ENCODE results near the gene USP54.

The USP54 gene

DNA sequence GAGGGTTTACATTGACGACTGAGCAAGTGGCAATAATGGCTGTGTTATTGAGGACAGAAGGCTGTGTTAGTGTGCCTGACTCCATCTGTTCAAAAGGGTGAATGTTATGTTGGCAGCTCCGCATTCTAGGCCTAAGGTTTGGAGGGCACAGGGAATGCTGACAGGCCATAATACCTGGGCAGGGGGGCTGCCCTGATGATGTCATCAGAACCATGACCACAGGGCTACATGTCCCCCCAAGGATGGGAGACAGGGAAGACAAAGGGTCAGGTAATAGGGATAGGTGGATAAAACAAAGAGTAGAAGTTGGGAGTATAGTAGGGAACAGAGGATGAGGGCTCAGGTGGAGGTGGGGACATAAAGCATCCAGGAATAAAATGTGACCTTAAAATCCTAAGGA, 93.5 kb downstream of the USP54 start:
- no peak overlapping the region for H2AFZ ChIP-seq (ENCODE audit: low read length)
- H3K79me2 ChIP-seq (ENCODE audit: insufficient read depth, low read length) = peaks cover 27% of the 10 kb centered on the region
- H4K20me1 ChIP-seq (ENCODE audit: insufficient read depth, low read length, poor library complexity, severe bottlenecking) = peaks cover 19% of the 10 kb centered on the region
- H3F3A ChIP-seq (ENCODE audit: low read depth) = 0 out of 2 replicates have a peak, but pooled peaks cover 5% of the 10 kb centered on the region
- H3K36me3 ChIP-seq (ENCODE audit: insufficient read depth, low read length) = no peaks in the 10 kb centered on the region
- H3K4me3 ChIP-seq (ENCODE audit: low read length, poor library complexity, severe bottlenecking) = no peak overlapping the region
- no peaks in the 10 kb centered on the region for H3K9me3 ChIP-seq (ENCODE audit: insufficient read depth, low read depth, low read length)
- peaks cover 42% of the 10 kb centered on the region for H3K4me1 ChIP-seq (ENCODE audit: insufficient read depth, low read length, poor library complexity, severe bottlenecking)
- H3K9me2 ChIP-seq (replicated peaks; ENCODE audit: low read depth, low read length) = no peaks in the 10 kb centered on the region
- no peak overlapping the region for H3K9ac ChIP-seq (ENCODE audit: low read depth, low read length, poor library complexity, severe bottlenecking)
- no peaks in the 10 kb centered on the region for H3K27me3 ChIP-seq (ENCODE audit: insufficient read depth, low read length, poor library complexity, severe bottlenecking)
- no peak for TF ChIP-seq CTCF (conservative IDR thresholded peaks at IDR 0.05; ENCODE audit: low read length)
- no peak for TF ChIP-seq EZH2phosphoT487 (IDR thresholded peaks at IDR 0.05; ENCODE audit: borderline replicate concordance)
- no peak overlapping the region for H3K4me2 ChIP-seq (ENCODE audit: low read depth, low read length, poor library complexity, severe bottlenecking)

DNA sequence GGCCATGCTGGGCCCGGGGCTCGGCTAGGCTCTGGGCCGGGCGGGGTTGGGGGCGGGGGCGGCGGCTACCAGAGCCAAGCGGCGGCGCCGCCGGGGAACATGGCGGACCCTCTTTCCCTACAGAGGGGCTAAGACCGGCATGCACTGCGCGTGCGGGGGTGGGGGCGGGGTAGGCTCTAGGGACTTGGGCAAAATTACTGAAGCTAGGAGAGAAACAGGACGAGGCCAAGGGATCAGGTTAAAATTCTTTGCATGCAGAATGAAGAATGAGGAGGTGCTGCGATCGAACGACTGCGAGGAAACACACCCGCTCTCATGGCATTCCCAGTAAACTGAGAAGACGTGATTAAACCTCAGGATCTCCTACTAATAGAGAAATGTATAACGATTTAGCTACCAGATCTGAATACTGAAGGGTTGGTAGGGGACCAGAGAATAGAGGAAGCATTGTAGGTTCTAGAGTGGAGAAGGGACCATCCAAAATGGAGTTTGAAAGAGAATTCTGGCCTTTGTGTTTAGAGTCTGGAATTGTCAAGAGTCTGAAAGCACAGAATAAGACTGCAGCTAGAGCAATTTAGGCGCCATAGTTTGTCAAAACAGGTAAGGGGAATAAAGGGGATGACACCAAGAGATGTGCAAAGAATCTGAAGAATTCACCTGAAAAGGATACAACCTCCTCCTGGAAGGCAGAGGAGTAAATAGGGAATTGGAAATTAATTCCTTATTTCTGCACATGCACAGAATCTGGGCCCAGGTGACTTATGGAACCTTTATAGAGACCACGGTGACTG, 95.1 kb downstream of the USP54 start, which contains the start of gene PPP3CB:
PPP3CB (minus strand) TSS at position 141 of the 791 bp plus-strand sequence; CDS start at position 6, 135 bp downstream.
- peak within 1 kb of the TSS; percentile 84 for H3K9ac ChIP-seq (ENCODE audit: low read depth, low read length, poor library complexity, severe bottlenecking)
- peak within 1 kb of the TSS; percentile 89 for H3K4me2 ChIP-seq (ENCODE audit: low read depth, low read length, poor library complexity, severe bottlenecking)
- H3K4me1 ChIP-seq (ENCODE audit: insufficient read depth, low read length, poor library complexity, severe bottlenecking) = peaks cover 39% of the 10 kb centered on the region
- no peaks in the 10 kb centered on the region for H3K36me3 ChIP-seq (ENCODE audit: insufficient read depth, low read length)
- no peaks in the 10 kb centered on the region for H3K27me3 ChIP-seq (ENCODE audit: insufficient read depth, low read length, poor library complexity, severe bottlenecking)
- TF ChIP-seq EZH2phosphoT487 (IDR thresholded peaks at IDR 0.05; ENCODE audit: borderline replicate concordance) (no peak), CTCF (conservative IDR thresholded peaks at IDR 0.05; ENCODE audit: low read length) (no peak)
- peak within 1 kb of the TSS; percentile 86 for H3K4me3 ChIP-seq (ENCODE audit: low read length, poor library complexity, severe bottlenecking)
- no peaks in the 10 kb centered on the region for H3K9me3 ChIP-seq (ENCODE audit: insufficient read depth, low read depth, low read length)
- H3K9me2 ChIP-seq (replicated peaks; ENCODE audit: low read depth, low read length) = no peaks in the 10 kb centered on the region
- H2AFZ ChIP-seq (ENCODE audit: low read length) = peak within 1 kb of the TSS; percentile 85
- peaks cover 24% of the 10 kb centered on the region for H4K20me1 ChIP-seq (ENCODE audit: insufficient read depth, low read length, poor library complexity, severe bottlenecking)
- H3K79me2 ChIP-seq (ENCODE audit: insufficient read depth, low read length) = peaks cover 41% of the 10 kb centered on the region
- 0 out of 2 replicates have a peak, but pooled peaks cover 5% of the 10 kb centered on the region for H3F3A ChIP-seq (ENCODE audit: low read depth)

GRCh38 chr10:73495226-73495883, 95.8 kb downstream of the USP54 start:
- H3K36me3 ChIP-seq (ENCODE audit: insufficient read depth, low read length) = no peaks in the 10 kb centered on the region
- peaks cover 44% of the 10 kb centered on the region for H3K79me2 ChIP-seq (ENCODE audit: insufficient read depth, low read length)
- peak overlapping the region; percentile 65 for H2AFZ ChIP-seq (ENCODE audit: low read length)
- H3K9me2 ChIP-seq (replicated peaks; ENCODE audit: low read depth, low read length) = no peaks in the 10 kb centered on the region
- peak overlapping the region; percentile 84 for H3K9ac ChIP-seq (ENCODE audit: low read depth, low read length, poor library complexity, severe bottlenecking)
- H3K4me1 ChIP-seq (ENCODE audit: insufficient read depth, low read length, poor library complexity, severe bottlenecking) = peaks cover 39% of the 10 kb centered on the region
- H3K27me3 ChIP-seq (ENCODE audit: insufficient read depth, low read length, poor library complexity, severe bottlenecking) = no peaks in the 10 kb centered on the region
- TF ChIP-seq EZH2phosphoT487 (IDR thresholded peaks at IDR 0.05; ENCODE audit: borderline replicate concordance) (no peak), CTCF (conservative IDR thresholded peaks at IDR 0.05; ENCODE audit: low read length) (no peak)
- H3K4me2 ChIP-seq (ENCODE audit: low read depth, low read length, poor library complexity, severe bottlenecking) = peak overlapping the region; percentile 87
- peak overlapping the region; percentile 78 for H3K4me3 ChIP-seq (ENCODE audit: low read length, poor library complexity, severe bottlenecking)
- H3K9me3 ChIP-seq (ENCODE audit: insufficient read depth, low read depth, low read length) = no peaks in the 10 kb centered on the region
- H4K20me1 ChIP-seq (ENCODE audit: insufficient read depth, low read length, poor library complexity, severe bottlenecking) = peaks cover 26% of the 10 kb centered on the region
- H3F3A ChIP-seq (ENCODE audit: low read depth) = 0 out of 2 replicates have a peak, but pooled peaks cover 5% of the 10 kb centered on the region
